Astrocyte of the cerebellum (primary cell): ENCODE measurements around the gene CEACAM21.

Source experiments
- DNase-seq: peaks from one replicate; pipeline ENCODE4 v3.0.0-alpha.2; 2011; ENCODE audit warnings: low read depth
- H3K4me3 ChIP-seq: 2 replicates; pipeline ENCODE4 v1.5.1; 2011; ENCODE audit warnings: mild to moderate bottlenecking, low read depth, low read length, moderate library complexity
- in situ Hi-C: cut with HindIII; loops from 2 replicates; pipeline ENCODE4 v1.10.0; 2017; ENCODE audit warnings: low sequenced_read_pairs
- TF ChIP-seq, protein P1 (sequence below): IDR thresholded peaks from 2 replicates; pipeline ENCODE4 v1.5.1; 2012; ENCODE audit warnings: low read length, low read depth, moderate library complexity, mild to moderate bottlenecking; ENCODE audit errors: missing control alignments

CEACAM21 gene

DNA sequence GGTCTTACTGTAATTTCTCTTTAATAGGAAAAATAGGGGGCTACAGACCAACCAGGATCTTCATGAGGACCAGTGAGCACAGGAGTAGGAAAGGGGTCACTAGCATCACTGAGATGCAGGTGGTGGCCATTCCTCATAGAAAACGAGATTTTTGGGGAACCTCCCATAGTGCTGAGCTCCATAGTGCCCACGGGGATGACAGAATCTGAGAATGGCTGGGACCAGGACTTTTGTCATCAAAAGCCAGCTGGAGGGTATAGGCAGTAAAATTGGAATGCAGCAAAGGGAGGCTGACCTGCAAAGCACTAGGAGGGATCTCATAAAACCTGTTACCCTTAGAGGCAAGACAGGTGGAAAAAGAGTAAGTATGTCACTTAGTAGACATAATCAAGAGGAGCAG lies 28.4 kb upstream of the CEACAM21 start:
- in situ Hi-C loops: no loop called here
- H3K4me3 ChIP-seq: no peak overlapping the region
- no peak for DNase-seq
- TF ChIP-seq, protein P1, sequence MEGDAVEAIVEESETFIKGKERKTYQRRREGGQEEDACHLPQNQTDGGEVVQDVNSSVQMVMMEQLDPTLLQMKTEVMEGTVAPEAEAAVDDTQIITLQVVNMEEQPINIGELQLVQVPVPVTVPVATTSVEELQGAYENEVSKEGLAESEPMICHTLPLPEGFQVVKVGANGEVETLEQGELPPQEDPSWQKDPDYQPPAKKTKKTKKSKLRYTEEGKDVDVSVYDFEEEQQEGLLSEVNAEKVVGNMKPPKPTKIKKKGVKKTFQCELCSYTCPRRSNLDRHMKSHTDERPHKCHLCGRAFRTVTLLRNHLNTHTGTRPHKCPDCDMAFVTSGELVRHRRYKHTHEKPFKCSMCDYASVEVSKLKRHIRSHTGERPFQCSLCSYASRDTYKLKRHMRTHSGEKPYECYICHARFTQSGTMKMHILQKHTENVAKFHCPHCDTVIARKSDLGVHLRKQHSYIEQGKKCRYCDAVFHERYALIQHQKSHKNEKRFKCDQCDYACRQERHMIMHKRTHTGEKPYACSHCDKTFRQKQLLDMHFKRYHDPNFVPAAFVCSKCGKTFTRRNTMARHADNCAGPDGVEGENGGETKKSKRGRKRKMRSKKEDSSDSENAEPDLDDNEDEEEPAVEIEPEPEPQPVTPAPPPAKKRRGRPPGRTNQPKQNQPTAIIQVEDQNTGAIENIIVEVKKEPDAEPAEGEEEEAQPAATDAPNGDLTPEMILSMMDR: no peak

DNA sequence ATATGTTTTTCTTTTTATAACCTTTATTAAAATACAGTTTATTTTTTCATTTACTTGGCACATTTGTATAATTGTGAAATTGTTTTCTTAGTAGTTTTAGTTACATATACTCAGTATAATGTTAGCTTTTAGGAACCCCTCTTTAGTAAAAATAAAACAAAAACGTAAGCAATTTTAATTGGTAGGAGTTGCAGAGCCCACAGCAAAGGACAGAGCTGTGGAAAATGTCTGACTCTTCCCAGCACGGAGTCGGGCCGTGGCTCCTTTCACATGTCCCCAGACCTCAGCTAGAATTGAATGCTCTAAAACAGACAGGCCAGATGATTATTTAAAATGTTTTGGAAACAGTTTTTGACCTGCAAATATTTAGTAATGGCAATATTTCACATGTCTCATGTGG lies 27.9 kb upstream of the CEACAM21 start:
- in situ Hi-C loops: no loop called here
- no peak for DNase-seq
- H3K4me3 ChIP-seq: no peak overlapping the region
- TF ChIP-seq, protein P1: no peak

DNA sequence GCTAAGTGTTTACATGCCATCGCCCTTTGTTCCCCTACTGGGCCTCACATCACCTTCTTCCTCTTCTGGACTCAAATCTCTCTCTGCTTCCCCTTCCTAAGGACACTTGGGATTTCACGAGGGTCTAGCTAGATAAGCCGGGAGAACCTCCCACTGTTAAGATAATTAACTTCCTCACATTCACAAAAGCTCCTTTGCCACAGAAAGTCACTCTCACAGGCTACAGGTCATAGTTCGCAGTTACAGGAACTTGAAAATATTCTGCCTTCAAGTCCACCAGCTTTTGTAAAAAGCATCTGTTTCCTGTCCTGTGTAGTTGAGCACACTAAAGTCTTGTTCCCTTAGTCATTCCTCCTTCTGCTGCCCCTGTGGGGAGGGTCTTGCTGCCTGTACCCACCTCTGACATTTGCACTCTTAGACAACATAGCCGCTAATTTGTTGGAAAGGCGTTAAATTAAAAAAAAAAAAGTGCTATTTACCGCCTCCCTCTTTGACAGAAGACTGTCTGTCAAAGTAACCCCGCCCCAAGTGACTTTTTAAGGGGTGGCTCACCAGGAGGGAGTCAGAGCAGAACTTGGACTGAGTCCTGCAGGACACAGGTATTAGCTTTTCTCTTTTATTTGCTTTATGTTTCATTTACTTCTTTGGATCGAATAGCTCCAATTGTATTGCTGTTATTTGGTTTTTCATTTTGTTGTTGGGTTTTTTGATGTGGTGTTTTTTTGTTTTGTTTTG lies 26.8 kb upstream of the CEACAM21 start:
- no peak overlapping the region for H3K4me3 ChIP-seq
- in situ Hi-C loops: no loop called here
- DNase-seq: no peak
- TF ChIP-seq, protein P1: no peak

DNA sequence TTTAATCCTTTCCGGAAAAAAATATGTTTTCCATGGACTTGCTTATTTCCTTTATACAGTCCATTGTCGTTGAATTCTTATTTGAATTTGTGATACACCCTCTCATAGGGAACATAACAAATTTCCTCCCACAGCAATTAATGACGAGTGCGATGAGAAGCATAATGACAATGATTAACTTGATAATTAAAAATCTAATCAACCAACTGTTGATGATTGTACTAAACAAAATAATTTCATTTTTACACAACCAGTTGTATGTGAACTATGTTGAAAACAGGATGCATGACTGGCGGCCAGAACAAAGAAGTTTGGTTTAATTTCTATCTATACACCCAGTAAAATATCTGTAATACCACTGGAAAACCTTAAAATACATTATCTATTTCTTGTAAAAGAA lies 26.1 kb upstream of the CEACAM21 start:
- TF ChIP-seq, protein P1: no peak
- no peak for DNase-seq
- H3K4me3 ChIP-seq: no peak overlapping the region
- in situ Hi-C loops: no loop called here

DNA sequence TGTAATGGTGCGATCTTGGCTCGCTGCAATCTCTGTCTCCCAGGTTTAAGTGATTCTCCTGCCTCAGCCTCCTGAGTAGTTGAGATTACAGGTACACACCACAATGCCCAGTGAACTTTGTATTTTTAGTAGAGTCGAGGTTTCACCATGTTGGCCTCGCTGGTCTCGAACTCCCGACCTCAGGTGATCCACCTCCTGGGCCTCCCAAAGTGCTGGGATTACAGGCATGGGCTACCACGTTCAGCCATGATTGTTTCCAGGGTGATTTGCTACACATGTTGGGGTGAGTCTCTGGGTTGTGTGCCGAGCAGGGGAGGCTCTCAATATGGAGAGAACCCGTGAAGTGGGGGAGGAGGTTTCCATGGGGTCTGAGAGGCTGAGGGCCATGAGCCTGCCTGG lies 24.8 kb upstream of the CEACAM21 start:
- H3K4me3 ChIP-seq: no peak overlapping the region
- no peak for DNase-seq
- in situ Hi-C loops: no loop called here
- TF ChIP-seq, protein P1: no peak

DNA sequence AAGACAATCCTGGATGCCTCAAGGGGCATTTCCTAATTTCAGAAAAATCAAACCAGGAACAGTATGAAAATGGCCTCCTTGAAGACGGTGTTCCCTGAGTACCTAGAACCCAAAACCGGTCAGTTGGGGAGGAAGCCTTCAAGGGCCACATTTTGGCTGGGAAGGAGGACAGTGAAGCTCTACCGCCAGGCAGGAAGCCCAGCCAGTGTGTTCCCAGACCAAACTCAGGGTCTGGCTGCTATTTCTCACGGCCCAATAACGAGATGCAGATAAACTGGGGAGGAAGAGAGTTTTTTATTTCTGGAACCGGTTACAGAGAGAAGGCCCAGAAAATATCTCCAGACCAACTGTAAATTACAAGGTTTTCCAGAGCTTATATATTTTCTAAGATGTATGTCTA lies 24.3 kb upstream of the CEACAM21 start:
- TF ChIP-seq, protein P1: no peak

More for the DNA sequence above, 24.3 kb upstream of the CEACAM21 start:
- H3K4me3 ChIP-seq: no peak overlapping the region
- no peak for DNase-seq
- in situ Hi-C loops: no loop called here
